Stimulated activated naive B cell treated with anti-CD40 and anti-IgM and Interleukin-4, amounts not matched to agents 10 μg/mL and 1 μg/mL and 100 μg/mL, for 72 hours (primary cell): ENCODE data around the gene WSCD2.

Source experiments
- ATAC-seq, 2 donors: fragments of 150-1000 bp; cut with Tn5 transposase; replicated peaks; 2 replicates each; pipeline ENCODE4 v1.10.0; 2021; ENCODE audit warnings: moderate library complexity in 1 of 2
- DNase-seq: peaks from one replicate; pipeline ENCODE4 v3.0.0; 2021
- H3K27ac Mint-ChIP-seq: one replicate; pipeline ENCODE4 v1.8.0; 2022; ENCODE audit warnings: mild to moderate bottlenecking, mixed read lengths
- H3K27me3 Mint-ChIP-seq, 2 donors: one replicate each; pipeline ENCODE4 v1.8.0; 2022; ENCODE audit warnings: mixed read lengths in 2 of 2
- H3K36me3 Mint-ChIP-seq, 2 donors: one replicate each; pipeline ENCODE4 v1.8.0; 2022; ENCODE audit warnings: mixed read lengths in 2 of 2, mild to moderate bottlenecking in 1 of 2
- H3K4me1 Mint-ChIP-seq, 2 donors: one replicate each; pipeline ENCODE4 v1.8.0; 2022; ENCODE audit warnings: mixed read lengths in 2 of 2, mild to moderate bottlenecking in 1 of 2
- H3K4me3 Mint-ChIP-seq, 2 donors: one replicate each; pipeline ENCODE4 v1.8.0; 2022; ENCODE audit warnings: mild to moderate bottlenecking in 2 of 2, mixed read lengths in 2 of 2, moderate library complexity in 1 of 2
- H3K9me3 Mint-ChIP-seq, 2 donors: one replicate each; pipeline ENCODE4 v1.8.0; 2022; ENCODE audit warnings: mixed read lengths in 2 of 2, mild to moderate bottlenecking in 1 of 2

WSCD2 gene

DNA sequence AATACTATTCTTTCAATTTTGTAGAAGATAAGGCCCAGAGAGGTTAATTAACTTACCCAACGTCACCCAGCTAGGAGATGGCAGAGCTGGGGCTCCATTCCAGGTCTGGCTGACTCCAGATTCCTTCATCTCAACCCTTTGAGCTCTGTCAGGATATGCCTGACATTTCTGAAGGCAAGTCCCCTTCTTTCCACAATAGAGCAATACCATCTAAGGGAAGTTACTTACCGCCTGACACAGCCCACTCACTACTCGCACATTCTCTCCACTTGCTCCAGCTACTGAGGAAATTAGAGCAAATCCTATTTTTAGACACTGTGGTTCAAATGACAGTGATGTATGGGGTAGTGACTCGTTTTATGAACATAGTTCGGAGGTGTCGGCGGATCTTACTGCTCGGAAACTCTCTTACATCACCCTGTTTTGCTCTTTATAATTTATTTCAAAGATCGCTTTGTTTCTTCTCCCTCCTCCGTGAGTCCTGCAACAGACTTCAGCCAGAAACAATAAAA, 2.0 kb upstream of the WSCD2 start:
- H3K27ac Mint-ChIP-seq: no peak overlapping the region
- H3K9me3 Mint-ChIP-seq: peaks cover 2 to 8% of the 10 kb centered on the region in 2 donors
- DNase-seq: no peak
- ATAC-seq: no peak
- no peaks in the 10 kb centered on the region for H3K36me3 Mint-ChIP-seq
- H3K4me1 Mint-ChIP-seq: peaks cover 0 to 5% of the 10 kb centered on the region in 2 donors
- no peak overlapping the region for H3K4me3 Mint-ChIP-seq
- H3K27me3 Mint-ChIP-seq: peaks cover 51 to 63% of the 10 kb centered on the region in 2 donors

DNA sequence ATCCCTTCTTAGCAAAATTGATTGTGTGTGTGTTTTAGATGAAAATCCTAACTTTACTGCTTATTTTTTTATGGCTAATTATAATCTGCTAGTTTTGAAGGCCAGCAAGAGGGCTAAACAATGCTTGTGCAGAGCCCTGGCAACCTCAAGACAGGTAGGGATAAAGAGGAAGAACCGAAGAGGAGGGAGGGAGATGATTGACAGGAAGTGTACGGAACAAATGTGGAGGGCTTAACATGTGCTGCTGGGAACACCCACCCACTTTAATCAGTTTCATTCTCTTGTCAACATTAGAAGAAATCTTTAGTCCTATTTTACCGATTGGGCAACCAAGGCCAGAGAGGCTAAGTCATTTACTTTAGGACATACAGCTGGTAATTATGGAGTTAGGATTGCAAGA, 1.4 kb upstream of the WSCD2 start:
- Mint-ChIP-seq H3K27me3 (peaks cover 54 to 69% of the 10 kb centered on the region in 2 donors), H3K4me3 (no peak overlapping the region), H3K27ac (no peak overlapping the region), H3K4me1 (peaks cover 0 to 5% of the 10 kb centered on the region in 2 donors), H3K9me3 (peaks cover 2 to 6% of the 10 kb centered on the region in 2 donors), H3K36me3 (no peaks in the 10 kb centered on the region)
- DNase-seq: no peak
- ATAC-seq: no peak

DNA sequence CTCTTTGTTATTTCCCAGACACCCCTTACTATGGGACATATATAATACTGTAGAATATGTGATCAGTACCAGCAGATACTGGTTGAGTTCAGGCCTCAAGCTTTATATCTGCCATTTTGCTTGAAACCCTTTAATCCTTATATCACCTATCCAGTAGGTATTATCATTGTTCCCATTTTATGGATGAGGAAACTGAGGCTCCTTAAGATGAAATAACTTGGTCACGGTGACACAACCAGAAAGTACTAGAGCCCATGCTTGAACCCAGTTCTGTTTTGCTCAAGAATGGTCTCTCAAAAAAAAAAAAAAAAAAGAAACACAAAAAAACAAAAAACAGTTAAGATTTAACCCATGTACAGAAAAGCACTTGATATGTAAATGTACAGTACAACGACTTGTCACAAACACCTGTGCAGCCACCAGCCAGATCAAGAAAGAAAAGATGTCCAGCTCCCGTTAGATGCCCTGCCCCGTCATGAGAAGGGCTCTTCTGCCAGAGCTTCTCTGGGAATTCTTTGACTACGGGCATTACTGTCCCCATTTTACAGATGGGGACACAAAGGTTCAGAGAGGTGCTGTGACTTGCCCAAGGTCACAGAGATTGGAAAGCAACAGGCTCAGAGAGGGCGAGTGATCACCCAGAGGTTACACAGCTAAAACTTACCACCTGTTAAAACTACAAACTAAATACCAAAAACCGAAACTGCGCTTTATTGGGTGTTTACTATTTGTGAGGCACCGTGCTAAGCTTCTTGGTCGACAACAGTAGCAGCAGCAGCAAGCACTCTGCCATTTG, 669 bp upstream of the WSCD2 start:
- ATAC-seq (no peak), DNase-seq (no peak)
- Mint-ChIP-seq H3K27me3 (peaks cover 58 to 76% of the 10 kb centered on the region in 2 donors), H3K36me3 (no peaks in the 10 kb centered on the region), H3K4me3 (peak overlapping the region in 1 of 2 donors; percentile 34), H3K27ac (no peak overlapping the region), H3K9me3 (peaks cover 4% of the 10 kb centered on the region in 2 donors), H3K4me1 (peaks cover 0 to 5% of the 10 kb centered on the region in 2 donors)

DNA sequence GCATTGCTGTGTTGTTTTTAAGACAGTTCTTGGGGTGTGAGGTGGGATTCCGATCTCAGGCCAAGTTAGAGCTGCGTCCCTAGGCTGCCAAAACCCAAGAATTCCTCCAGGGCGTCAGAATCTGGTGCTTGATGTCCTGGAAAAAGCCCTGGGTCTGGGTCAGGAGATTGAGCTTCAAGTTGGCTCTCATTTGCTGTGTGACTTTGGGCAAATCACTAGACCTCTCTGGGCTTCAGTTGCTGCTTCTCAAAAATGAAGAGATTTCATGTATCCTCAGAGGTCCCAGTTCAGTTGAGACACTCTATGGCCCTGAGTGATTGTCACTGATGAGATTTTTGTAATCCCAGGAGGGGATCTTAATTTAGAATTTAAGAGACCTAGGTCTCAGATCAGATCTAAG, 1.9 kb downstream of the WSCD2 start:
- ATAC-seq: no peak
- Mint-ChIP-seq H3K4me1 (peaks cover 0 to 5% of the 10 kb centered on the region in 2 donors), H3K27me3 (peaks cover 66 to 71% of the 10 kb centered on the region in 2 donors), H3K27ac (no peak overlapping the region), H3K36me3 (no peaks in the 10 kb centered on the region), H3K4me3 (no peak overlapping the region), H3K9me3 (peaks cover 4 to 7% of the 10 kb centered on the region in 2 donors)
- DNase-seq: no peak

DNA sequence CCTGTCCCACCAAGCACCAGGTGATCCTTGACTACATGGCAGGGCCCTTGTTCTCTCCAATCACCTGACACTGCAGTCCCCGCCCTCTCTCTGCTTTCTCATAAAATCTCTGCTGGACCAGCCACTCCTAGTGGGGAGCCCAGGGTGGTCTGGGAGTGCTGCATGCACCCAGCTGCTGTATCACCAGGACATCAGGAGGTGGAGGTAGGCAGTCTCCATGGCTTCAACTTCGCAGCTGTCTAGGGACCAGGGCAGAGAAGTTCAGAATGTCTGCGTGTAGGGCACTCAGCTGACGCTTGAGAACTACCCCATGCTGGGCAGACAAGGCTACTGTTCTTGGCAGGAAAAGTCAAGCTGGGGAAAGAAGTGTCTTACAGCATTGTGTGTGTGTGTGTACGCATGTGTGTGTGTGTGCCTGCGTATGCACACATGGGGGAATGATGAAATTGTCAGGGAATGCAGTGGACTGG, 2.6 kb downstream of the WSCD2 start:
- Mint-ChIP-seq H3K27ac (no peak overlapping the region), H3K4me1 (peaks cover 0 to 5% of the 10 kb centered on the region in 2 donors), H3K4me3 (no peak overlapping the region), H3K36me3 (no peaks in the 10 kb centered on the region), H3K27me3 (peaks cover 60 to 64% of the 10 kb centered on the region in 2 donors), H3K9me3 (peaks cover 0 to 7% of the 10 kb centered on the region in 2 donors)
- DNase-seq (no peak), ATAC-seq (no peak)

DNA sequence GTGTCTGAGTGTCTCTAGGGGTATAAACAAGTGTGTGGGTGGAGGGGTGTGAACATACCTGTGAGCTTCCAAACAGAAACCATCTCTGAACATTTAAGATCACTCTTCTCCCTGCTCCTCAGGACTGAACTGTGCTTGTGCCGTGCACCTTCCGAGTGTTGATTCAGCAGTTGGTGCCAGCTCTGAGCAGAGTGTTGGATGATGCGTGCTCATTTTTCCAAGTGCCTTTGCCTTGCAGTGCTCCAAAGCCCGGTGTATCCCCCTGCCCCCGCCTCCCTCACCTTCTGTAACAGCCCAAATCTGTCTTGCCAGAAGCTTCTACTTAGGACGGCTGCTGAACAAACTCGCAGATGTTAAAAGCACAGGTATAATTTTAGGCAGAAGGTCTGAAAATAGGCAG, 4.4 kb downstream of the WSCD2 start:
- no peak for DNase-seq
- no peak overlapping the region for H3K27ac Mint-ChIP-seq
- no peak overlapping the region for H3K4me3 Mint-ChIP-seq
- H3K36me3 Mint-ChIP-seq: no peaks in the 10 kb centered on the region
- peaks cover 46 to 50% of the 10 kb centered on the region in 2 donors for H3K27me3 Mint-ChIP-seq
- peaks cover 0 to 7% of the 10 kb centered on the region in 2 donors for H3K9me3 Mint-ChIP-seq
- ATAC-seq: no peak
- H3K4me1 Mint-ChIP-seq: peaks cover 0 to 5% of the 10 kb centered on the region in 2 donors

DNA sequence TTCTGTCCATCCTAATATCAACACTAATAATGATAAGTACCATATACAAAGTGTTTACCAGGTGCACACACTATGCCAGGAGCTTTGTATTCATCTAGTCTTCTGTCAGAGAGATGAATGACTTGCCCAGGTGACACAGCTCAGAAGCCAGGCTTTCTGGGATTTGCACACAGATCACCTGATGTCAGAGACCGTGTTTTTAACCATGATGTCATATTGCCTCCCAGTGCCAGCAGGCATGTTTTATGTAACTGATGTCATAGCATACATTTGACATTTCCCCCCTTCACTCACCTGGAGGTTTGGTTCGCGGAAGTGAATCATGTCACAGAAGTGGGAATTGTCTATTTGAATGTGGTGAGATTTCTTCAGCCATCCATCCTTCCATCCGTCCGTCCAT, 5.7 kb downstream of the WSCD2 start:
- peaks cover 0 to under 1% of the 10 kb centered on the region in 2 donors for H3K4me1 Mint-ChIP-seq
- no peaks in the 10 kb centered on the region for H3K36me3 Mint-ChIP-seq
- no peak for ATAC-seq
- DNase-seq: no peak
- H3K9me3 Mint-ChIP-seq: peaks cover 0 to 7% of the 10 kb centered on the region in 2 donors
- H3K4me3 Mint-ChIP-seq: no peak overlapping the region
- H3K27me3 Mint-ChIP-seq: peaks cover 34 to 47% of the 10 kb centered on the region in 2 donors
- no peak overlapping the region for H3K27ac Mint-ChIP-seq

DNA sequence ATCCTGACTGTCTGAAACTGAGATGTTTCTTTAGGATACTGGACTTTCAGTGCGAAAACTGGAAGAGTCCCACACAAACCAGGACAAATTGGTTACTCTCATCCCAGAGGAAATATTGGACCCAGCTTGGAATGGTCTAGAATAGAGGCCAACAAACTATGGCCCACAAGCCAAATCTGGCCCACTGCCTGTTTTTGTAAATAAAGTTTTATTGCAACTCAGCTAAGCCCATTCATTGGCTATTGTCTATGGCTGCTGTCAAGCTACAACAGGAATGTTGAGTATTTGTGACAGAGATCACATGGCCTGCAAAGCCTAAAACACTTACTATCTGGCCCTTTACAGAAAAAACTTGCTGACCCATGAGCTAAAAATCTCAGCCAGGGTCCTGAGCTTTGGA, 6.5 kb downstream of the WSCD2 start:
- no peaks in the 10 kb centered on the region for H3K36me3 Mint-ChIP-seq
- no peak overlapping the region for H3K27ac Mint-ChIP-seq
- H3K9me3 Mint-ChIP-seq: peaks cover 0 to 7% of the 10 kb centered on the region in 2 donors
- no peak overlapping the region for H3K4me3 Mint-ChIP-seq
- DNase-seq (no peak), ATAC-seq (no peak)
- no peaks in the 10 kb centered on the region for H3K4me1 Mint-ChIP-seq
- peaks cover 26 to 42% of the 10 kb centered on the region in 2 donors for H3K27me3 Mint-ChIP-seq

DNA sequence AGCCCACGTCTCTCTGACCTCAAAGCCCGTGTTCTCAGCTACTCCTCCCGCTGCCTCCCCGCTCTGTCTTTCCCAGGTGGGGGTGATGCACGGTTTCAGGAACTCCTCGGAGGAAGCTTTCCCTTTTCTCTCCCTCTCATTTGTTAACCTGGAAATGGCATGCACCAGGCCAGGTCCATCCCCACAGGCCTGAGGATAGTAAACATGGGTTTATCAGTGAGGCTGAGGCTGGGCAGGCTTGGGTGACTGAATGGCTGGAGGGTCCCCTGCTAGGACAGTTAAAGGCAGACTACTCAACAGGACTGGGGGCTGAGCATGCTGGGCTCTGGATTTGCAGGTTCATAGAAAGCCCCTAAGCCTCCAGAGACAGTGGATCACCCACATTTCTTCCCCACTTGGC, 7.6 kb downstream of the WSCD2 start:
- Mint-ChIP-seq H3K27ac (no peak overlapping the region), H3K36me3 (no peaks in the 10 kb centered on the region), H3K9me3 (peaks cover 0 to 7% of the 10 kb centered on the region in 2 donors), H3K4me3 (no peak overlapping the region), H3K27me3 (peaks cover 16 to 31% of the 10 kb centered on the region in 2 donors), H3K4me1 (no peaks in the 10 kb centered on the region)
- no peak for DNase-seq
- no peak for ATAC-seq

DNA sequence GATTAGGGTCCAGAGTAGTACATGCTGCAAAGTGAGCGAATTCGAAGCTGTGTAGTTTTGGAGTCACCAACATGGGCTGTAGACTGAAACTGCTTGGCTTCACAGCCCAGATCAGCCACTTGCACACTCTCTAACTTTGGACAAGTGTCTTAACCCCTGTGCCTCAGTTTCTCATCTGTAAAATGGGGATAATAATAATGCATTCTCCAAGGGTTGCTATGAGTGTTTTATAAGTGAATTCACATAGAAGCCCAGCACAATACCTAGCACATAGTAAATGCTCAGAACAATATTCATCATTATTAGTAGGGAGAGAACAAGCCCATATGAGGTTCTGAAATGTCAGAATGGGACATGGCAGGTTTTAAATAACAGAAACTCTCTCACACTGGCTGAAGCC, 10.4 kb downstream of the WSCD2 start:
- H3K4me3 Mint-ChIP-seq: no peak overlapping the region
- H3K27ac Mint-ChIP-seq: no peak overlapping the region
- DNase-seq: no peak
- H3K27me3 Mint-ChIP-seq: peaks cover 7 to 14% of the 10 kb centered on the region in 2 donors
- H3K36me3 Mint-ChIP-seq: no peaks in the 10 kb centered on the region
- no peaks in the 10 kb centered on the region for H3K4me1 Mint-ChIP-seq
- ATAC-seq: no peak
- peaks cover 0 to 3% of the 10 kb centered on the region in 2 donors for H3K9me3 Mint-ChIP-seq

DNA sequence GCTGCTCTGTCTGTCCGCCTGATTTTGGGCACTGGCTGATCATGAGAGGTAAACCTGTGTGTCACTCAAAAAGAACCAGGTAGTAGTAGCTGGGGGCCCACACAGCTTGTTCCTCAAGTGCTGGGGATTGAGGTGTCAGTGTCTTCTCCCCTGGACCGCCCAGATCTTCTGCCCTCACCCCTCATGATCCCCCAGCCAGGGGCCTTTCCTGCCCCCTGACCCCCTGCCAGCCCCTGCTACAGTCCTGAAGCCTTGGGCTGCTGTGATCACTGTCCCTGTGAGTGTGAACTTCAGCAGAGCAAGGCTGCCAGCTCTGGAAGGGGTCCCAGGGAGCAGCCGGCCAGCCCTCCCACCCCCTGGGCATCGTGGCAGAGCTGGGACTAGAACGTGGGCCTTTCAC, 11.4 kb downstream of the WSCD2 start:
- H3K4me1 Mint-ChIP-seq: no peaks in the 10 kb centered on the region
- no peaks in the 10 kb centered on the region for H3K36me3 Mint-ChIP-seq
- H3K27me3 Mint-ChIP-seq: peaks cover 7 to 12% of the 10 kb centered on the region in 2 donors
- DNase-seq (no peak), ATAC-seq (no peak)
- no peak overlapping the region for H3K4me3 Mint-ChIP-seq
- peaks cover 0 to 4% of the 10 kb centered on the region in 2 donors for H3K9me3 Mint-ChIP-seq
- H3K27ac Mint-ChIP-seq: no peak overlapping the region

DNA sequence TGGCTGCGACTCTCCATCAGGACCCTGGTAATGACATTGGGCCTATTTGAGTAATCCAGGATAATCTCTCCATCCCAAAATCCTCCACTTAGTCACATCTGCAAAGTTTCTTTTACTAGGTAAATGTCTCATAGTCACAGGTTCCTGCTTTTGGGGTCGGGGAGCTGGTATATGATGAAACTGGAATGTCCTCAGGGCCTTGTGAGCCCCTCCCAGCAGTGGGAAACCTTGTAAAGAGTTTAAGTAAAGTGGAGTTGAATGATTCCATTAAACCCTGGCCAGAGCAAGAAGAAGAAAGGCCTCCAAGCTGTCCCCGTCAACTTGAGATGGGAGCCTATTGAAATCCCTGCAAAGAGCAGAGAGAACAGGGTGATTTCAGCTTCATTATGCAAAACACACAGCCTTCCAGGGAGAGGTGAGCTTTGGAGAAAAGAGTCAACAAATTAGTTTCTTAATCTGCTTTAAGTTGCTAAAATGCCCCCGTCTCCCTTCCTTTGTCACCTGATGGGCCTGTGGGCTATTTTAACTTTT, 12.6 kb downstream of the WSCD2 start:
- ATAC-seq (no peak), DNase-seq (no peak)
- no peak overlapping the region for H3K27ac Mint-ChIP-seq
- H3K36me3 Mint-ChIP-seq: no peaks in the 10 kb centered on the region
- H3K4me3 Mint-ChIP-seq: no peak overlapping the region
- H3K9me3 Mint-ChIP-seq: peaks cover 0 to 4% of the 10 kb centered on the region in 2 donors
- peaks cover 7 to 8% of the 10 kb centered on the region in 2 donors for H3K27me3 Mint-ChIP-seq
- H3K4me1 Mint-ChIP-seq: no peaks in the 10 kb centered on the region

DNA sequence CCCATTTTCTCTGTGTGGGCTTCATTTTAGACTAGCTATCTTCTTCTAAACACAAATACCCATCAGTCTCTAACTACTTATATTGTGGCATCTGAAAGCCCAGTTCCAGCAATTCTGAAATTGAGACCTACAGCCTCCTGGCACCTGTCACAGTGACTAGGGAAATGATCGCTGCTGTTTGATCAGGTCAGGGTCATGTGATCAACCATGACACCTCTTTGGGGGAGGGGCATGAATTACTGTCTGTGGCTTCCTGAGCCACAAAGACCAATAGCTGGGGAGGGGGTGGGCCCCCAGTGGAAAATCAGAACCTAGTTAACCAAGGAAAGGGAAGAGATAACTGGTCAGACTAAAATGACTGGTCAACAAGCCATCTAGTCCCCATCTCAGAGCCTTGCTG, 14.1 kb downstream of the WSCD2 start:
- Mint-ChIP-seq H3K27me3 (peaks cover 13 to 15% of the 10 kb centered on the region in 2 donors), H3K4me1 (no peaks in the 10 kb centered on the region), H3K27ac (no peak overlapping the region), H3K9me3 (peaks cover 0 to 4% of the 10 kb centered on the region in 2 donors), H3K4me3 (no peak overlapping the region), H3K36me3 (no peaks in the 10 kb centered on the region)
- ATAC-seq (no peak), DNase-seq (no peak)

DNA sequence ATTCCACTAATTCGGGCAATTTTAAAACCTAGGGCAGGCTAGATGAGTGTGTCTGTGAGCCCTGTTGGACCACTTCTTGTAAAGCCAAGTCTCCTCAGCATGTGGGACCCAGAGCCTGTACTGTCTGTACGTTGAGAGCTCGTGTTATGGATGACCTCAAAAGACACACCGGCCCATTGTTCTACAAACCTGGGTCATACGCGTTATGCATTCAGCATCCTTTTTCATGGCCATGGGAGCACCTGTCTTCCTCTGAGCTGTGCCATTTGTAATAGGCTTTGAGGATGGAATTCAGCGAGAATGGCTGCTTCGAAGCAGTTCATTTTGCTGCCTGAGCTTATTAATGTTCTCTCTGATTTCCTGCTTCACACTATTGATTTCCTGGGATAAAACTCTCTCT, 15.0 kb downstream of the WSCD2 start:
- no peak for DNase-seq
- ATAC-seq: no peak
- Mint-ChIP-seq H3K27ac (no peak overlapping the region), H3K4me1 (no peaks in the 10 kb centered on the region), H3K36me3 (no peaks in the 10 kb centered on the region), H3K4me3 (no peak overlapping the region), H3K27me3 (peaks cover 13 to 15% of the 10 kb centered on the region in 2 donors), H3K9me3 (peaks cover 0 to 4% of the 10 kb centered on the region in 2 donors)

DNA sequence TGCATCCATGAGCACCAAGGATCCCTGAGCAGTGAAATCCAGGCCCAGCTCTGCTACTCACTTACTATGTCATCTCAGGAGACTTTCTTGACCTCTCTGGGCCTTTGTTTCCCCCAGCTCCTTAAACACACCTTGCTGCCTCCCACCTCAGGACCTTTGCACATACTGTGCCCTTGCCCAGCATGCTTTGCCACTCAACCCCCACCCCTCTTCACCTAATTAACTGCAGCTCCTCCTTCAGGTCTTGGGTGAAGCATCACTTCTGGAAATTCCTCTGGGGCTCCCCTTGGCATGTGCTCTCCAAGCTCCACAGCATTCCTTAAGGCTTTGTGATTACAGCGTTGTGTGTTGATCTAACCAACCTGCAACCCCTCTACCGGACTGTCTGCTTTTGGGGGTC, 15.9 kb downstream of the WSCD2 start:
- no peaks in the 10 kb centered on the region for H3K4me1 Mint-ChIP-seq

More for the DNA sequence above, 15.9 kb downstream of the WSCD2 start:
- Mint-ChIP-seq H3K27ac (no peak overlapping the region), H3K9me3 (peaks cover 0 to 4% of the 10 kb centered on the region in 2 donors), H3K4me3 (no peak overlapping the region), H3K36me3 (no peaks in the 10 kb centered on the region), H3K27me3 (peaks cover 13 to 15% of the 10 kb centered on the region in 2 donors)
- no peak for ATAC-seq
- no peak for DNase-seq
